Mesendoderm (in vitro differentiated cells): ENCODE measurements around the gene E2F8.

Source experiments
- DNase-seq: peaks from one replicate; pipeline ENCODE4 v3.0.0; 2013
- H2AK5ac ChIP-seq: 2 replicates; pipeline ENCODE4 v1.6.1; 2013; ENCODE audit warnings: low read length, inconsistent platforms
- H2BK120ac ChIP-seq: 2 replicates; pipeline ENCODE4 v1.6.1; 2013; ENCODE audit warnings: low read depth, mild to moderate bottlenecking, low read length, moderate library complexity, mixed read lengths
- H2BK15ac ChIP-seq: replicated peaks from 2 replicates; pipeline ENCODE4 v1.6.1; 2013; ENCODE audit warnings: low read depth, mild to moderate bottlenecking, moderate library complexity
- H2BK5ac ChIP-seq: 2 replicates; pipeline ENCODE4 v1.6.1; 2013; ENCODE audit warnings: low read length, inconsistent platforms
- H3K18ac ChIP-seq: 2 replicates; pipeline ENCODE4 v1.6.1; 2013; ENCODE audit warnings: mild to moderate bottlenecking, low read length, mixed read lengths
- H3K23ac ChIP-seq: one replicate; pipeline ENCODE4 v1.6.1; 2013; ENCODE audit warnings: low read length
- H3K27ac ChIP-seq: 2 replicates; pipeline ENCODE4 v1.5.1; 2013; ENCODE audit warnings: low read depth, mild to moderate bottlenecking, inconsistent platforms, low read length, moderate library complexity
- H3K27me3 ChIP-seq: 2 replicates; pipeline ENCODE4 v1.6.1; 2013; ENCODE audit warnings: low read length, control low read depth, mild to moderate bottlenecking, inconsistent platforms; ENCODE audit not compliant: insufficient read depth, poor library complexity
- H3K36me3 ChIP-seq: 2 replicates; pipeline ENCODE4 v1.6.1; 2013; ENCODE audit warnings: low read length, inconsistent platforms; ENCODE audit not compliant: control insufficient read depth, insufficient read depth
- H3K4ac ChIP-seq: one replicate; pipeline ENCODE4 v1.6.1; 2013; ENCODE audit warnings: low read depth, mild to moderate bottlenecking, low read length, moderate library complexity
- H3K4me1 ChIP-seq: 2 replicates; pipeline ENCODE4 v1.6.1; 2013; ENCODE audit warnings: low read depth, low read length, inconsistent platforms; ENCODE audit not compliant: control insufficient read depth
- H3K4me2 ChIP-seq: 2 replicates; pipeline ENCODE4 v1.6.1; 2013; ENCODE audit warnings: low read length
- H3K4me3 ChIP-seq: 2 replicates; pipeline ENCODE4 v1.5.1; 2013; ENCODE audit warnings: mild to moderate bottlenecking, low read length
- H3K56ac ChIP-seq: one replicate; pipeline ENCODE4 v1.6.1; 2013; ENCODE audit warnings: low read length
- H3K79me1 ChIP-seq: 2 replicates; pipeline ENCODE4 v1.6.1; 2013; ENCODE audit warnings: low read length, inconsistent platforms
- H3K79me2 ChIP-seq: 2 replicates; pipeline ENCODE4 v1.6.1; 2013; ENCODE audit warnings: mild to moderate bottlenecking, low read length; ENCODE audit not compliant: control insufficient read depth, insufficient read depth
- H3K9ac ChIP-seq: 2 replicates; pipeline ENCODE4 v1.6.1; 2013; ENCODE audit warnings: low read length, inconsistent platforms
- H4K5ac ChIP-seq: one replicate; pipeline ENCODE4 v1.6.1; 2013; ENCODE audit warnings: low read length
- H4K8ac ChIP-seq: one replicate; pipeline ENCODE4 v1.6.1; 2013; ENCODE audit warnings: low read depth, mild to moderate bottlenecking, control low read depth, low read length, moderate library complexity
- WGBS: extraction: QIAGEN DNeasy Blood & Tissue Kit; methylation state at CpG from one replicate; pipeline ENCODE4 v1.1.7; 2013; ENCODE audit warnings: low lambda C conversion rate, missing lambda C conversion rate; ENCODE audit not compliant: insufficient coverage; ENCODE audit errors: extremely low coverage; 5-methylcytosine and 5-hydroxymethylcytosine counted together

E2F8 gene

DNA sequence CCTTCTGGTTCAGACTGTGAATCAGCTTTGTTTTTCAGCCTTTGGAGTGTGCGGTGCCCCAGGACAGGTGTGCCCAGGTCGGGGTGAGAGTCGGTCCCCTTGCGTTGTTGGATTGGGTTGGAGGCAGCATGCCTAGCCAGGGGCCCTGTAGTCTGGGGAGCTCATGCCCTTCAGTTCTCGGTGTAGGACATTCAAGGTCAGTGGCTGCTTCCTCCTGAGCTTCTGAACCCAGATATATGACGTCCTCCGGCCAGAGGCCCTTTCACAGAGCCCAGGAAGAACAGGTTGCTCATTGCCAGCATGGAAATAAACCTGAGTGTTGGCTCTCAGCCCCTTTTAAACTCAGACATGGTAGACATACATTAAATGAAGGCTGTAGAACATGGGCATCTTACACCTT is 41.7 kb downstream of the E2F8 start:
- Histone ChIP-seq H4K5ac (no peak overlapping the region), H3K4me1 (no peaks in the 10 kb centered on the region), H3K27me3 (no peaks in the 10 kb centered on the region), H3K4me2 (no peak overlapping the region), H3K79me2 (no peaks in the 10 kb centered on the region), H3K79me1 (no peaks in the 10 kb centered on the region), H3K56ac (no peak overlapping the region), H2BK5ac (no peak overlapping the region), H2BK15ac (no peak overlapping the region), H3K23ac (no peak overlapping the region), H3K4ac (no peak overlapping the region), H2BK120ac (no peak overlapping the region), H3K36me3 (no peaks in the 10 kb centered on the region), H3K4me3 (no peak overlapping the region), H4K8ac (no peak overlapping the region), H3K27ac (no peak overlapping the region), H3K18ac (no peak overlapping the region), H2AK5ac (no peak overlapping the region), H3K9ac (no peak overlapping the region)
- no peak for DNase-seq
- WGBS = no CpG with 5 or more reads among the region's 7 CpGs

DNA sequence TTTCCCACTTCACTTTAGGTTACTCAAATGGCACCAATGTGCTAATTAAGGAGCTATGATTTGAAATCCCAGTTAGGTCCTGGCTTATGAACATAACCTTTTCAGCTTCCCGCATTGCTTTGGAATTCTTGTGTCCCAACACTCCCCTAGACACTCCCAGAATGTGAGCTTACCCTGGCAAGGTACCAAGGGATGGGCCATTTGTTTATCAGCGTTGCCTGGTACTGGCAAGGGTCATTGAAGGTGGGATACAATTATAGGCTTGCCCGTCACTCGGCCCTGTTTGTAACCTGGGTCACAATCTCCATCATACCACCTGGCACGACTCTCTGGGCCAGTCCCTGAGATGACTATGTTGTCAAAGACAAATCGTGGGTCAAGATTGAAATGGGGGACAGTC is 44.3 kb downstream of the E2F8 start:
- Histone ChIP-seq H3K4ac (no peak overlapping the region), H3K23ac (no peak overlapping the region), H4K8ac (no peak overlapping the region), H3K27me3 (no peaks in the 10 kb centered on the region), H3K79me1 (no peaks in the 10 kb centered on the region), H2BK120ac (no peak overlapping the region), H4K5ac (no peak overlapping the region), H3K18ac (no peak overlapping the region), H3K4me2 (no peak overlapping the region), H2BK5ac (no peak overlapping the region), H3K27ac (no peak overlapping the region), H2BK15ac (no peak overlapping the region), H3K4me3 (no peak overlapping the region), H3K9ac (no peak overlapping the region), H3K4me1 (no peaks in the 10 kb centered on the region), H3K56ac (no peak overlapping the region), H3K79me2 (no peaks in the 10 kb centered on the region), H3K36me3 (no peaks in the 10 kb centered on the region), H2AK5ac (no peak overlapping the region)
- no peak for DNase-seq
- WGBS = no CpG with 5 or more reads among the region's 6 CpGs

DNA sequence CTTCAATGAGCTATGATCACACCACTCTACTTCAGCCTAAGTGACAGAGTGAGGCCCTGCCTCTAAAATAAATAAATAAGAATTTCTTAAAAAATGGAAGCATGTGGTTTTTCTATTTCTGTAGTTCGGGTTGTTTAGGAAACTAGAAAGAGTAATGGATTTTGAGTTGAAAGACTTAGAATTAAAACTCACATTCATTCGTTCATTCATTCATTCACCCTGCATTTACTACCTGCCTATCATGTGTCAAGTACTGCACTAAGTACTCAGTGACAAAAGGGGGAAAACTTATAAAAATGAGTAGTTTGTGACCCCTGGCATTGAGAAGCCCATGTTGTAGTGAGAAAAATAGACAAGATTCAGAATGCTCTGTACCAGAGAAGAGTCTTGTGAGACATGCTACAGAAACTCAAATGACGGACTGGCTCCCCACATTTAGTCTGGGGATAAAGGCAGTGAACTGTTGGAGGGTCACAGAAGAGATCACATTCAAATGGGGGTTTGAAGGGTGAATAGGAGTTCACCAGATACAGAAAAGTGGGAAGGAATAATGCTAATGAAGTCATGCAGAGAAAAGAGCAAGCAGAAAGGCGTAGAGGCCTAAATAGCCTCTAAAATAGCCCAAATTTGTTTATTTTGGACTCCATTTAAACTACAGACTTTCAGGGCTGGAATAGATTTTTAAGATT is 46.0 kb downstream of the E2F8 start:
- no peak overlapping the region for H3K4me2 ChIP-seq
- H3K79me2 ChIP-seq = no peaks in the 10 kb centered on the region
- H4K8ac ChIP-seq = no peak overlapping the region
- no peak overlapping the region for H3K18ac ChIP-seq
- no peak overlapping the region for H3K4ac ChIP-seq
- H3K56ac ChIP-seq = no peak overlapping the region
- no peak overlapping the region for H2AK5ac ChIP-seq
- no CpG with 5 or more reads among the region's 4 CpGs for WGBS
- no peak overlapping the region for H4K5ac ChIP-seq
- no peak overlapping the region for H3K27ac ChIP-seq
- no peaks in the 10 kb centered on the region for H3K79me1 ChIP-seq
- H3K9ac ChIP-seq = no peak overlapping the region
- H3K4me3 ChIP-seq = no peak overlapping the region
- no peak overlapping the region for H2BK15ac ChIP-seq
- H3K36me3 ChIP-seq = no peaks in the 10 kb centered on the region
- no peaks in the 10 kb centered on the region for H3K27me3 ChIP-seq
- no peak overlapping the region for H3K23ac ChIP-seq
- DNase-seq = no peak
- no peak overlapping the region for H2BK5ac ChIP-seq
- no peak overlapping the region for H2BK120ac ChIP-seq
- H3K4me1 ChIP-seq = no peaks in the 10 kb centered on the region

DNA sequence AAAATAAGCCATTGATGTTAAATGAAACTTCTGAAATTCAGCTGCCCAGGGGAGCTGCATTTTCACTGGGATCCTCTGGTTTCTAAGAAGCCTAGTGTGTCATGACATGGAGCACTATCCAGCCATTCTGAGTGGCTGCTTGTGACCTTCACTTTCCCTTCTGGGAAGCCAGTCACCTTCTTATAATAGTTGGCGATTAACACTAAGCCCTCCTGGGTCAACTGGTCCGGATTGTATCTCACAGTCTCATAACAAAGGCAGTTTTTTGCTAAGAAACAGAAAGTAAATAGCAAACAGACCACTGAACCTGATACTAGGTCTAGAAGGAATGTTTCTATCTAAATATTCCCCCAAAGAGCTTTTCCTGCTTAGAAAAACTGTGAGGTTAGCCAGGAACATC is 46.8 kb downstream of the E2F8 start:
- Histone ChIP-seq H3K4me2 (no peak overlapping the region), H3K4me1 (no peaks in the 10 kb centered on the region), H3K56ac (no peak overlapping the region), H3K4ac (no peak overlapping the region), H3K79me2 (no peaks in the 10 kb centered on the region), H2BK120ac (no peak overlapping the region), H2BK15ac (no peak overlapping the region), H4K8ac (no peak overlapping the region), H3K27me3 (no peaks in the 10 kb centered on the region), H3K23ac (no peak overlapping the region), H3K4me3 (no peak overlapping the region), H3K27ac (no peak overlapping the region), H3K18ac (no peak overlapping the region), H3K79me1 (no peaks in the 10 kb centered on the region), H3K9ac (no peak overlapping the region), H4K5ac (no peak overlapping the region), H3K36me3 (no peaks in the 10 kb centered on the region), H2BK5ac (no peak overlapping the region), H2AK5ac (no peak overlapping the region)
- DNase-seq = no peak
- no CpG with 5 or more reads among the region's 2 CpGs for WGBS

- Histone ChIP-seq H2BK120ac (no peak overlapping the region), H3K79me2 (no peaks in the 10 kb centered on the region), H3K36me3 (no peaks in the 10 kb centered on the region), H4K5ac (no peak overlapping the region), H3K23ac (peak overlapping the region; percentile 7), H2BK5ac (no peak overlapping the region), H3K4me3 (no peak overlapping the region), H3K4me1 (peaks cover 2% of the 10 kb centered on the region), H3K9ac (no peak overlapping the region), H2BK15ac (no peak overlapping the region), H2AK5ac (no peak overlapping the region), H3K18ac (peak overlapping the region; percentile 46), H3K4ac (no peak overlapping the region), H3K27ac (no peak overlapping the region), H3K79me1 (no peaks in the 10 kb centered on the region), H3K27me3 (no peaks in the 10 kb centered on the region), H3K4me2 (no peak overlapping the region), H3K56ac (no peak overlapping the region), H4K8ac (no peak overlapping the region)
- DNase-seq = peak; percentile 8
- WGBS = no CpG with 5 or more reads among the region's 7 CpGs
Observed at GRCh38 chr11:19191530-19192169, 49.1 kb downstream of the E2F8 start.

DNA sequence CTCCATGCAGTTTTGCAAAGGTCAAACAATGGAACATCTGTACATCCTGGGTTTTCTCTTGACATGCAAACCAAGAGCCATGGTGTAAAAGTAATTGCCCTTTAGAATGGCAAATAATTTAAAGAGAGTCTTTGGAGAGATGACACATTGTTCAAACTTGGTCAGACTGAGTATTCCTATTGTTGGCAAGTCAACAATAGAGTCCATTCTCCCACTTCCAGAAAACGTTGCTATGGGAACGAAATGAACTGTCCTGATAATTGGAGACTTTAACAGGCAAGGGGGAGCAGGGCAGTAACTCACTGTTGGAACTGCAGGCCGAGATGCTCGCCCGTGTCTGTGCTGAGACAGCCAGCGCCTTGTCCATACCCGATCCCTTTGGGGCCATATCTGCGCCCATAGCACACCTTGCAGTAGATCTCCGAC is 52.9 kb downstream of the E2F8 start:
- Histone ChIP-seq H3K23ac (no peak overlapping the region), H3K36me3 (no peaks in the 10 kb centered on the region), H2BK5ac (no peak overlapping the region), H3K9ac (no peak overlapping the region), H4K5ac (no peak overlapping the region), H3K4ac (no peak overlapping the region), H3K79me2 (no peaks in the 10 kb centered on the region), H3K18ac (no peak overlapping the region), H3K27me3 (no peaks in the 10 kb centered on the region), H2AK5ac (no peak overlapping the region), H3K4me3 (no peak overlapping the region), H3K4me1 (peaks cover 2% of the 10 kb centered on the region), H3K27ac (no peak overlapping the region), H3K56ac (no peak overlapping the region), H2BK15ac (no peak overlapping the region), H2BK120ac (no peak overlapping the region), H3K4me2 (no peak overlapping the region), H4K8ac (no peak overlapping the region), H3K79me1 (no peaks in the 10 kb centered on the region)
- no CpG with 5 or more reads among the region's 9 CpGs for WGBS
- no peak for DNase-seq
